Measurements from ENCODE around the gene RAB6C. TPM values are rescaled to one million over a fixed set of nuclear protein-coding genes. Genes with fewer than 3 reads are reported as not detected.
"Not testable (repeated sequence)": the region's sequence is repeated elsewhere in the genome, so short reads cannot be mapped to it uniquely, and the experiment has no call there.

The RAB6C gene
- total and polyA plus RNA-seq, 2 experiments from 2014 or later, result not detected

DNA sequence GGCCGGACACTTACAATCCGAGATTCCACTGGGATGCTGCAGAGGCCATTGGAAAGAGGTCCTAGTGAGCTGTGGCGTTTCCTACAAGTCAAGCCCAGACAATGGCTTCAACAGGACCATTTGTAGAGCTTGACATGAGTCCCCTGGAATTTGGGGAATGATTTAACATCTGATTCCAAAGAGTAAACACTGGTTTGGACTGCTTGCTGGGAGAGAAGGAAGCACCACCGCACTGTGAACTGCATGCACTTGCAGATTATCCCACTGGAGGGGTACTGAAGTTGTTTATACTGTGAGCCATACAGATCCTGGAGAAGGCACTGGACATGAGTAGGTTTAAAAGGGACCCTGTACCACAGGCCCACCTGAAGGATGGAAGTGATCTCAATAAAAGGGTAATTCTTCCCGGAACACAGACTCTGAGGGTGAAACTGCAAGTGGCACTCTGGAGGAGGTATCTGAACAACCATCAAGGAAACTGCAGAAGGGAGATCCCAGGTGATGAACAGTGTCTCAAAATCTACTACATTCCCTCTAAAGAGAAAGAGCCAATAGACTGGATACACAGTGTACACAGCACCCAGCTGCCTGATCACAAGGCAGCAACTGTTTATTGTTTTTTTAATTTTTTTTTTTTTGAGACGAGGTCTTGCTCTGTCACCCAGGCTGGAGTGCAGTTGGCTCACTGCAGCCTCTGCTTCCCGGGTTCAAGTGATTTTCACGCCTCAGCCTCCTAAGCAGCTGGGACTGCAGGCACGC, 4.3 kb upstream of the RAB6C start:
- Histone ChIP-seq H4K20me1 (replicated peaks; ENCODE audit: insufficient read depth) (no peaks in the 10 kb centered on the region), H3F3A (replicated peaks; ENCODE audit: low read depth) (no peaks in the 10 kb centered on the region), H3K4me3 (no peak overlapping the region), H3K36me3 (ENCODE audit: insufficient read depth) (no peaks in the 10 kb centered on the region), H3K4me1 (ENCODE audit: insufficient read depth) (peaks cover 5% of the 10 kb centered on the region; the same call in 1 of the 2 replicates), H3K79me2 (replicated peaks; ENCODE audit: insufficient read depth) (no peaks in the 10 kb centered on the region), H3K27ac (ENCODE audit: low read depth) (no peak overlapping the region), H3K27me3 (ENCODE audit: insufficient read depth) (peaks cover 22% of the 10 kb centered on the region), H3K9me2 (ENCODE audit: insufficient read depth) (no peaks in the 10 kb centered on the region), H3K4me2 (no peak overlapping the region), H2AFZ (no peak overlapping the region)
- no peak for TF ChIP-seq ZNF114 (CRISPR knock-in tag; IDR thresholded peaks at IDR 0.05)
- Mint-ChIP-seq H3K9me3 (no peaks in the 10 kb centered on the region), H3K4me1 (peaks cover 8% of the 10 kb centered on the region), H3K27me3 (ENCODE audit: insufficient read depth, low read depth, poor library complexity) (peaks cover 19% of the 10 kb centered on the region), H3K27ac (no peak overlapping the region), H3K4me3 (no peak overlapping the region), H3K36me3 (ENCODE audit: low read depth) (no peaks in the 10 kb centered on the region)
- ATAC-seq (no peak), DNase-seq (ENCODE audit: low spot score) (no peak)

DNA sequence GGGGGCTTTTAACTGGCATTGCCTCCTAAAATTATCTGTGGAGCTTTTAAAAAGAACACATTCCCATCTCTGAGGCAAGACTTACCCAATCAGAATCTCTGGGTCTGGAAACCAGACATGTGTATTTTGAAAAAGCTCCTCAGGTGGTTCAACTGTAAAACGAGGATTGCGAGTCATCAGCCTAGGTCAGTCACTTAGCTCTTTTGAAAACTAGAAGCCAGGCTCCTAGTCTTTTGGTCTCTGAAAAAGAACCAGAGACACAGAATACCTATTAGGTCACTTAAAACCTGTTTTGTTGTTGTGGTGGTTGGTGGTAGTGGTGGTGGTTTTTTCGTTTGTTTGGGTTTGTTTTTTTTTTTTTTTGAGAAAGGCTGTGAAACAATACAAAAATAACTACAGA, 2.5 kb upstream of the RAB6C start:
- H3K79me2 ChIP-seq (replicated peaks; ENCODE audit: insufficient read depth); H3K4me2 ChIP-seq; H4K20me1 ChIP-seq (replicated peaks; ENCODE audit: insufficient read depth); H3K27ac Mint-ChIP-seq; DNase-seq (ENCODE audit: low spot score); H2AFZ ChIP-seq; H3K36me3 Mint-ChIP-seq (ENCODE audit: low read depth); H3K27ac ChIP-seq (ENCODE audit: low read depth); H3K4me3 Mint-ChIP-seq; H3K4me1 ChIP-seq (ENCODE audit: insufficient read depth); H3K9me3 Mint-ChIP-seq; H3K36me3 ChIP-seq (ENCODE audit: insufficient read depth); H3K9me2 ChIP-seq (ENCODE audit: insufficient read depth); H3K4me3 ChIP-seq; H3F3A ChIP-seq (replicated peaks; ENCODE audit: low read depth); ATAC-seq: not testable (repeated sequence)
- Mint-ChIP-seq H3K4me1 (peaks cover 14% of the 10 kb centered on the region), H3K27me3 (ENCODE audit: insufficient read depth, low read depth, poor library complexity) (peaks cover 35% of the 10 kb centered on the region)
- peaks cover 39% of the 10 kb centered on the region for H3K27me3 ChIP-seq (ENCODE audit: insufficient read depth)

DNA sequence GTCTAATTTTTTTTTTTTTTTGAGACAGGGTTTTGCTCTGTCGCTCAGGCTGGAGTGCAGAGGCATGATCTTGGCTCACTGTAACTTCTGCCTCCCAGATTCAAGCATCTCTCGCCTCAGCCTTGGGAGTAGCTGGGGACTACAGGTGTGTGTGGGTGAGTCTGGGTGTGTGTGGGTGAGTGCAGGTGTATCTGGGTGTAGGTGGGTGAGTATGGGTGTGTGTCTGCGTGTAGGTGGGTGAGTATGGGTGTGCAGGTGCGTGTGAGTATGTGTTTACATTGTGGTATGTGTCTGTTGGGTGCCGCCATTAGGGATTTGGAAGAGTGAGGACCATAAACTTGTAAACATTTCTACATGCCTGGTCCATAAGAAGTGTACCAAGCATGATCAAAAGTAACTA, 1.5 kb upstream of the RAB6C start:
- H3K4me1 ChIP-seq (ENCODE audit: insufficient read depth), result no peaks in the 10 kb centered on the region
- H3F3A ChIP-seq (replicated peaks; ENCODE audit: low read depth), result no peaks in the 10 kb centered on the region
- no peak overlapping the region for H2AFZ ChIP-seq
- no peaks in the 10 kb centered on the region for H4K20me1 ChIP-seq (replicated peaks; ENCODE audit: insufficient read depth)
- Mint-ChIP-seq H3K9me3 (no peaks in the 10 kb centered on the region), H3K27ac (no peak overlapping the region), H3K4me1 (peaks cover 10% of the 10 kb centered on the region), H3K4me3 (no peak overlapping the region), H3K36me3 (ENCODE audit: low read depth) (no peaks in the 10 kb centered on the region), H3K27me3 (ENCODE audit: insufficient read depth, low read depth, poor library complexity) (peaks cover 36% of the 10 kb centered on the region)
- no peak overlapping the region for H3K4me3 ChIP-seq
- peaks cover 44% of the 10 kb centered on the region for H3K27me3 ChIP-seq (ENCODE audit: insufficient read depth)
- no peak overlapping the region for H3K27ac ChIP-seq (ENCODE audit: low read depth)
- no peaks in the 10 kb centered on the region for H3K9me2 ChIP-seq (ENCODE audit: insufficient read depth)
- TF ChIP-seq NANOG (IDR thresholded peaks at IDR 0.05; ENCODE audit: borderline replicate concordance) (no peak), STAT1 (IDR thresholded peaks at IDR 0.05; ENCODE audit: unreplicated experiment) (no peak), EZH2phosphoT487 (IDR thresholded peaks at IDR 0.05; ENCODE audit: unreplicated experiment) (no peak), ZNF331 (CRISPR knock-in tag; IDR thresholded peaks at IDR 0.05; ENCODE audit: low read depth) (no peak), EZH2 (IDR thresholded peaks at IDR 0.05; ENCODE audit: low read depth, unreplicated experiment) (no peak), JUNB (IDR thresholded peaks at IDR 0.05; ENCODE audit: unreplicated experiment) (no peak), ZNF114 (CRISPR knock-in tag; IDR thresholded peaks at IDR 0.05) (no peak)
- TF ChIP-seq, protein P1, sequence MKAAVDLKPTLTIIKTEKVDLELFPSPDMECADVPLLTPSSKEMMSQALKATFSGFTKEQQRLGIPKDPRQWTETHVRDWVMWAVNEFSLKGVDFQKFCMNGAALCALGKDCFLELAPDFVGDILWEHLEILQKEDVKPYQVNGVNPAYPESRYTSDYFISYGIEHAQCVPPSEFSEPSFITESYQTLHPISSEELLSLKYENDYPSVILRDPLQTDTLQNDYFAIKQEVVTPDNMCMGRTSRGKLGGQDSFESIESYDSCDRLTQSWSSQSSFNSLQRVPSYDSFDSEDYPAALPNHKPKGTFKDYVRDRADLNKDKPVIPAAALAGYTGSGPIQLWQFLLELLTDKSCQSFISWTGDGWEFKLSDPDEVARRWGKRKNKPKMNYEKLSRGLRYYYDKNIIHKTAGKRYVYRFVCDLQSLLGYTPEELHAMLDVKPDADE (IDR thresholded peaks at IDR 0.05), result no peak
- TF ChIP-seq, protein P2, sequence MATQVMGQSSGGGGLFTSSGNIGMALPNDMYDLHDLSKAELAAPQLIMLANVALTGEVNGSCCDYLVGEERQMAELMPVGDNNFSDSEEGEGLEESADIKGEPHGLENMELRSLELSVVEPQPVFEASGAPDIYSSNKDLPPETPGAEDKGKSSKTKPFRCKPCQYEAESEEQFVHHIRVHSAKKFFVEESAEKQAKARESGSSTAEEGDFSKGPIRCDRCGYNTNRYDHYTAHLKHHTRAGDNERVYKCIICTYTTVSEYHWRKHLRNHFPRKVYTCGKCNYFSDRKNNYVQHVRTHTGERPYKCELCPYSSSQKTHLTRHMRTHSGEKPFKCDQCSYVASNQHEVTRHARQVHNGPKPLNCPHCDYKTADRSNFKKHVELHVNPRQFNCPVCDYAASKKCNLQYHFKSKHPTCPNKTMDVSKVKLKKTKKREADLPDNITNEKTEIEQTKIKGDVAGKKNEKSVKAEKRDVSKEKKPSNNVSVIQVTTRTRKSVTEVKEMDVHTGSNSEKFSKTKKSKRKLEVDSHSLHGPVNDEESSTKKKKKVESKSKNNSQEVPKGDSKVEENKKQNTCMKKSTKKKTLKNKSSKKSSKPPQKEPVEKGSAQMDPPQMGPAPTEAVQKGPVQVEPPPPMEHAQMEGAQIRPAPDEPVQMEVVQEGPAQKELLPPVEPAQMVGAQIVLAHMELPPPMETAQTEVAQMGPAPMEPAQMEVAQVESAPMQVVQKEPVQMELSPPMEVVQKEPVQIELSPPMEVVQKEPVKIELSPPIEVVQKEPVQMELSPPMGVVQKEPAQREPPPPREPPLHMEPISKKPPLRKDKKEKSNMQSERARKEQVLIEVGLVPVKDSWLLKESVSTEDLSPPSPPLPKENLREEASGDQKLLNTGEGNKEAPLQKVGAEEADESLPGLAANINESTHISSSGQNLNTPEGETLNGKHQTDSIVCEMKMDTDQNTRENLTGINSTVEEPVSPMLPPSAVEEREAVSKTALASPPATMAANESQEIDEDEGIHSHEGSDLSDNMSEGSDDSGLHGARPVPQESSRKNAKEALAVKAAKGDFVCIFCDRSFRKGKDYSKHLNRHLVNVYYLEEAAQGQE (IDR thresholded peaks at IDR 0.05; ENCODE audit: unreplicated experiment), result no peak
- TF ChIP-seq, protein P3, sequence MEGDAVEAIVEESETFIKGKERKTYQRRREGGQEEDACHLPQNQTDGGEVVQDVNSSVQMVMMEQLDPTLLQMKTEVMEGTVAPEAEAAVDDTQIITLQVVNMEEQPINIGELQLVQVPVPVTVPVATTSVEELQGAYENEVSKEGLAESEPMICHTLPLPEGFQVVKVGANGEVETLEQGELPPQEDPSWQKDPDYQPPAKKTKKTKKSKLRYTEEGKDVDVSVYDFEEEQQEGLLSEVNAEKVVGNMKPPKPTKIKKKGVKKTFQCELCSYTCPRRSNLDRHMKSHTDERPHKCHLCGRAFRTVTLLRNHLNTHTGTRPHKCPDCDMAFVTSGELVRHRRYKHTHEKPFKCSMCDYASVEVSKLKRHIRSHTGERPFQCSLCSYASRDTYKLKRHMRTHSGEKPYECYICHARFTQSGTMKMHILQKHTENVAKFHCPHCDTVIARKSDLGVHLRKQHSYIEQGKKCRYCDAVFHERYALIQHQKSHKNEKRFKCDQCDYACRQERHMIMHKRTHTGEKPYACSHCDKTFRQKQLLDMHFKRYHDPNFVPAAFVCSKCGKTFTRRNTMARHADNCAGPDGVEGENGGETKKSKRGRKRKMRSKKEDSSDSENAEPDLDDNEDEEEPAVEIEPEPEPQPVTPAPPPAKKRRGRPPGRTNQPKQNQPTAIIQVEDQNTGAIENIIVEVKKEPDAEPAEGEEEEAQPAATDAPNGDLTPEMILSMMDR (conservative IDR thresholded peaks at IDR 0.05; ENCODE audit: low read depth in 2 of 2), result no peak
- ATAC-seq (no peak), DNase-seq (ENCODE audit: low spot score) (no peak)
- no peaks in the 10 kb centered on the region for H3K36me3 ChIP-seq (ENCODE audit: insufficient read depth)
- no peaks in the 10 kb centered on the region for H3K79me2 ChIP-seq (replicated peaks; ENCODE audit: insufficient read depth)
- H3K4me2 ChIP-seq, result no peak overlapping the region
